DMS79 (cell line): ENCODE data around the gene TRIO.

ENCODE experiments used
- DNase-seq: peaks from one replicate; lab custom pipeline; 2025; lab: John Stamatoyannopoulos, UW

The TRIO gene

GRCh38 chr5:14168144-14168792, 25.1 kb downstream of the TRIO start:
- peak; percentile 74 for DNase-seq

- DNase-seq: no peak
Measured at GRCh38 chr5:14168793-14169262, 25.7 kb downstream of the TRIO start.

- DNase-seq: no peak
Measured at GRCh38 chr5:14171046-14171445, 27.9 kb downstream of the TRIO start.

- no peak for DNase-seq
Measured at GRCh38 chr5:14171621-14172020, 28.5 kb downstream of the TRIO start.

- no peak for DNase-seq
Measured at GRCh38 chr5:14172149-14172795, 29.1 kb downstream of the TRIO start.

GRCh38 chr5:14173377-14174229, 30.5 kb downstream of the TRIO start:
- DNase-seq: no peak

- DNase-seq: no peak
Measured at GRCh38 chr5:14174230-14174636, 31.1 kb downstream of the TRIO start.

- DNase-seq: no peak
Measured at GRCh38 chr5:14175381-14175780, 32.2 kb downstream of the TRIO start.

GRCh38 chr5:14176888-14177287, 33.7 kb downstream of the TRIO start:
- DNase-seq: no peak

GRCh38 chr5:14177634-14178033, 34.5 kb downstream of the TRIO start:
- no peak for DNase-seq

GRCh38 chr5:14178091-14178490, 34.9 kb downstream of the TRIO start:
- DNase-seq: no peak

- DNase-seq: no peak
Measured at GRCh38 chr5:14178671-14179211, 35.6 kb downstream of the TRIO start.

- DNase-seq: no peak
Measured at GRCh38 chr5:14179446-14179845, 36.3 kb downstream of the TRIO start.

- DNase-seq: no peak
Measured at GRCh38 chr5:14180437-14180836, 37.3 kb downstream of the TRIO start.

- no peak for DNase-seq
Measured at GRCh38 chr5:14181299-14181968, 38.3 kb downstream of the TRIO start.

GRCh38 chr5:14182761-14183160, 39.6 kb downstream of the TRIO start:
- DNase-seq: no peak

GRCh38 chr5:14183187-14183939, 40.2 kb downstream of the TRIO start:
- DNase-seq: no peak

- DNase-seq: no peak
Measured at GRCh38 chr5:14184082-14184481, 40.9 kb downstream of the TRIO start.

GRCh38 chr5:14184725-14185124, 41.6 kb downstream of the TRIO start:
- no peak for DNase-seq

- no peak for DNase-seq
Measured at GRCh38 chr5:14185326-14186058, 42.4 kb downstream of the TRIO start.
